NCI-H345 treated with DMSO at 0.1 percent for 48 hours (cell line): ENCODE results near the gene FBXO21.

ENCODE experiments used
- DNase-seq: peaks from one replicate; lab custom pipeline; 2025; ENCODE audit not compliant: unreplicated experiment; lab: John Stamatoyannopoulos, UW

The FBXO21 gene

DNA sequence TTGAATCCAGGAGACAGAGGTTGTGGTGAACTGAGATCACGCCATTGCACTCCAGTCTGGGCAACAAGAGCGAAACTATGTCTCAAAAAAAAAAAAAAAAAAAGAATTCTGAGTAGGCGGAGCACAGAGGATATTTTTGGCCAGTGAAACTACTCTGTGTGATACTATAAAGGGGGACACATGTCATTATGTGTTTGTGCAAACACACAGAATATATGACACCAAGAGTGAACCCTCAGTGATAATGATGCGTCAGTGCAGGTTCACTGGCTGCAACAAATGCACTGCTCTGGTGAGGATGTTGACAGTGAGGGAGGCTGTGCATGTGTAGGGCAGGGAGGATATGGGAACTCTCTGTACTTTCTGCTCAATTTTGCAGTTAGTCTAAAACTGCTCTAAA, 24.2 kb downstream of the FBXO21 start:
- DNase-seq = no peak

DNA sequence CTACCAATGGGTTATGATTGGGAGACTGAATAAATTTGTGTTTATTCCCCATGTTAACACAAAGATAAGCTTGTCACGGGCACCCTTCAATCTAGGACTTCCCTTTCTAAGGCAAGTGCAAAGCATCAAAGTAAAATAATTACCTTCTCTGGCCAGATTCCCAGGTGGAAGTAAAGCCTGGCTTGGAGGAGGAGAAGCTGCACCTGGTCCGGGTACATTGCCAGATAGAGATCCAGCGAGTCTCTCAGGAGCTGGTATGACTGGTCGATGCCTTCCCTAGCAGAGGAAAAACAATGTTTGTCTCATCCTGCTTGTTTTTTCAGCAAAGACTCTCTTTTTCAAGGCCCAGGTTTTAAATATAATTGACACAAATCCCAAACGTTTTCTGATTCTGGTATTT, 24.9 kb downstream of the FBXO21 start:
- DNase-seq = no peak

DNA sequence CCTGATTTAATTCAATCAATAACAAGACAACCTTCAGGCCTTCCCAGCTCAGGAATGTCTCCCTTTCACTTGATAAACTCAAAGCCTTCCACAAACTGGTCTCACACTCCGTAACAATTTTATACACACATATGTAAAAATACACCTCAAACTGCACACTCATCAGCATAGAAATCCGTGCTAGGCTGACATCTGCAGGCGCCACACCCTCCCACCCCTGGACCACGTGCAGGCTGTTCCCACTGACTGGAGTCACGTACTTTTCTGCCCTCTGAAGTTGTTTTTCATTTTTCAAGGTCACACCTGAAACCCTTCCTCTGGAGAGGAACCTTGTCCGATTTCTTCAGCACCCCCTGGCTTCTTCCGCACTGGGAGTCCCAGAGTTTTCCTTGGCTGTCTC, 27.6 kb downstream of the FBXO21 start:
- DNase-seq = no peak

DNA sequence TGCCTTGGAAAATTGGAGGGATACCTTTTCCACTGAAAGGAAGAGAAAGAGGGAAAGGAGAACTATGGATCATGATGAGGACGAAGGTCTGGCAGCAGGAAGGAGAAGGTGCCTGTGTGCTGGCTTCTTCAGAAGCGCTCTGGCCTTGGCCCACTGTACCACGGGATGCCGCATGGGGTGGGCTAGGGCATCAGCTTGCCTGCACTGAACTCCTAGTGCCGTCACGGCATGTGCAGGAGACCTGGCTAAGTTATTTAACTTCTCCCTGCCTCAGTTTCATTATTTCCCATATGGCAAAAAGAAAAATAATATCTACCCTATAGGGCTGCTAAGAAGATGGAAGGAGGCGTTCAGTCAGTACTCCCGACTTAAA, 28.1 kb downstream of the FBXO21 start:
- no peak for DNase-seq

DNA sequence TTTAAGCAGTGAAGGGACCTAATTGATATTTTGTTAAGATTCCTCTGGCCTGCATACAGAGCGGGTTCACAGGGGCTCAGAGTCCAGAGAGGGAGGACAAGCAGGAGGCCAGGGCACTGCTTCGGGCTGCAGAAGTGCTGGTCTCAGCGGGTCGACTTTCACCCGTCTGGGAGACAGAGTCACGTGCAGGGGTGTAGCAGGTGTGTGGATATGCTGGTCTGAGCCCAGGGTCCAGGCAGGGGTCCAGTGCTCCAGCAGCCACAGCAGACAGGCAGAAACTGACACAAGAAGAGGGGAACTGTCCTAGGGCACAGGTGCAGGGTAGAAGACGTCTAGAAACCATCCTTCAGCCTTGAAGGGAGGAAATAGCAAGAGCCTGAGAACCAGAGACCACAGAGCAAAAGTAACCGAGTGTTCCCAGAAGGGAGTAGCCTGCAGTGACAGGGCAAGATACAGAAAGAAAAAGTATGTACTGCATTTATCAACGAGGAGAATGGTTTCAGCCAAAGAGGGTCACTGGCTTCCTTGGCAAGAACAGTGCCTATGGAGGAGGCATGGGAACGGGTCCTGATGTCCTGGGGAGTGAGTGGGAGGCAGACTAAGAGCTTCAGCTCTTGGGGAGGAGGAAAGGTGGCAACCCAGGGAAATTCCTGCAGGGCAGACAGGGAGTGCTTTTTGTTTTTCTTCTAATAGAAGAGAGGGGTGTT, 28.7 kb downstream of the FBXO21 start:
- DNase-seq = no peak

DNA sequence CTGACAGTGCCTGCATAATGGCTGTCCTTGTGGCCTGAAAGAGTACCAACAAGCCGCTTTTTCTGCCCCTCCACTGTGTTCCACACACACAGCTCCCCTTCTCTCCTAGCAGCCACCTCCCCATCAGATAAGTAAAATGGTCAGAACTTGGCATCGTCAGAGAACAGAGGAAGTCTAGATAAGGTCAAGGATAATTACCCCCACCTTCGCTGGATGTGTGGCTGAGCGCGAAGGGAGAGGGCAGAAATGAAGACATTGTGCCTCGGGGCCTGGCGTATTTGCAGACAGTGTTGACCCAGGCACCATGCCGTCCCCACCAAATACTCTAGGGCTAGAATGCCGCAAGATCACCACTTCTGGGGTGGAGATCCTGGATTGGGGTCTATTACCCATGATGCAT, 30.6 kb downstream of the FBXO21 start:
- no peak for DNase-seq

DNA sequence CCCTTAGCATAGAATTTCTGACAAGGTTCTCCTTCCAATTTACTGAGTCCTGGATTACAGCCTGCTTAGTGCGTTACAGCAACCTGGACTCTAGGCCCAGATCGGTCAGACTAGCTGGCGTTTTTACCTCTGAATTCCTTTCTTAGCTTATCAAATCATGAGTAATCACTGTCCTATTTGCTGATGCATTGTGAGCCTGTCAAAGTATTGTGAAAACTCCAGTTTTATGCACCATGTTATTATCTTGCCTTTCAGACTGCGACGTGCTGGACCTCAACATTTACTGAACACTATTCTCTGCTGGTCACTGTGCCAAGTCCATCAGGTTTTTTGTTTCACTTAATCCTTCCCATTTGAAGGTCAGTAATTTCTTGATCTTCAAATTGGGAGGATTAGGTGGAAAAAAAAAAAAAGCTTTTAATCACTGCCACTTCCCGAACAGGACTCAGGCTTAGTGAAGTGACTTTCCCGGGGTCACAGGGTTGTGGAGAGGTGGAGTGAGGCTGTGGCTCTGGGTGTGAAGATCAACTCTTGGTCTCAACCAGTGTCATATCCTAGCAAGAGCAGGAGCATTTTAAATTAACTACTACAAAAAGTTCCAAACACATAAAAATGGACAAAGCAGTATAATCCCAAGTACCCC, 31.2 kb downstream of the FBXO21 start:
- no peak for DNase-seq

DNA sequence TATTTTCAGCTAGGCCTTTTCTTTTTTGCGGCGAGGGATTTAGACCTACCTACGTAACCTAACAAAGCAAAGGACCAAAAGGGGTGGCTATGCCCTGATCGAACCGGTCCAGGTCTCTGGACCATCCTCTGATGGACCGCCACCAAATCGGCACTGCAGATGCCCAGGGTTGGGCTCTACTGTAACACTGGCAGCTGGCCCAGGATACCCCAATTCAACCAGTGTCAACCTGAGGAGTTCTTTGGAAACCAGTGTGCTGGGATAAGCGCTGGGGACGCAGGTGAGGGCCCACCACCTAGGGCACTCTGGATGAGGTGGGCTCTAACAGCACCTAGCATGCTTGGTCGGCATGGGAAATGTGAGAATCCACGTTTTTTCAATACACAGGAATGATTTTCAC, 32.2 kb downstream of the FBXO21 start:
- DNase-seq = no peak

DNA sequence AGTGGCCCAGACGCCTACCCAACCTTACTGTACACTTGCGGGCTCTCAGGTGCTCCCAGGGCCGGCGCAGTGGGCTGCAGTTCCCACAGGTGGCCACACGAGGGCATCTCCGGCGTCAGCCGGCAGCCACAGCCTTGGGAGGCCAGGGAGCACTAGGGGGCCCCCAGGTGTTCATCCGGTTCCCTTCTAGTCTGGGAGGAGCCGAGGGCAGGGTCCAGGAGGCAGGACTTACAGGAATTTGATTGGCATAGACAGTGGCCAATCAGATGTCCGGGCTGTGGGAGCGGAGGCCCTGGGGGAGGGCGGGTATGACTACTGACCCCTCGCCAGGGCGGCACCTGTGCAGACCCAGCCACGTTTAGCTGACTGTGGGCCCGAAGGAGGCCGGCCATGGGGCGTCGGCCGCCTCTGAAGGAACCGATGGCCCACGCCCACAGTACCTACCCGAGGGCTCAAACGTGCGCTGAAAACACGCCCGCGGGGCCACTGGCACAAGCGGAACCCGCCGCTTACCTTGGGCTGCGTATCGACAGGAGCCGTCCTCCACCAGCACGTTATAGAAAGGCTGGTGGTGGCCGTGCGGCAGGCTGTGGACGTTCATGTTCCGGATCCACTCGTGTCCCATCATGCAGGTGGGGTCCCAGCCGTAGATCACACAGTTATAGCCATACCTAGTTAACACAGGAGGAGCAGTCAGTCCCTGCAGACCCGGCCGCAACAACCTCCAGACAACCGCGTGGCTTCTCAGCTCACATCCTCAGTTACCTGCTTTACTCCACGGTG, 34.8 kb downstream of the FBXO21 start:
- peak; percentile 66 for DNase-seq

DNA sequence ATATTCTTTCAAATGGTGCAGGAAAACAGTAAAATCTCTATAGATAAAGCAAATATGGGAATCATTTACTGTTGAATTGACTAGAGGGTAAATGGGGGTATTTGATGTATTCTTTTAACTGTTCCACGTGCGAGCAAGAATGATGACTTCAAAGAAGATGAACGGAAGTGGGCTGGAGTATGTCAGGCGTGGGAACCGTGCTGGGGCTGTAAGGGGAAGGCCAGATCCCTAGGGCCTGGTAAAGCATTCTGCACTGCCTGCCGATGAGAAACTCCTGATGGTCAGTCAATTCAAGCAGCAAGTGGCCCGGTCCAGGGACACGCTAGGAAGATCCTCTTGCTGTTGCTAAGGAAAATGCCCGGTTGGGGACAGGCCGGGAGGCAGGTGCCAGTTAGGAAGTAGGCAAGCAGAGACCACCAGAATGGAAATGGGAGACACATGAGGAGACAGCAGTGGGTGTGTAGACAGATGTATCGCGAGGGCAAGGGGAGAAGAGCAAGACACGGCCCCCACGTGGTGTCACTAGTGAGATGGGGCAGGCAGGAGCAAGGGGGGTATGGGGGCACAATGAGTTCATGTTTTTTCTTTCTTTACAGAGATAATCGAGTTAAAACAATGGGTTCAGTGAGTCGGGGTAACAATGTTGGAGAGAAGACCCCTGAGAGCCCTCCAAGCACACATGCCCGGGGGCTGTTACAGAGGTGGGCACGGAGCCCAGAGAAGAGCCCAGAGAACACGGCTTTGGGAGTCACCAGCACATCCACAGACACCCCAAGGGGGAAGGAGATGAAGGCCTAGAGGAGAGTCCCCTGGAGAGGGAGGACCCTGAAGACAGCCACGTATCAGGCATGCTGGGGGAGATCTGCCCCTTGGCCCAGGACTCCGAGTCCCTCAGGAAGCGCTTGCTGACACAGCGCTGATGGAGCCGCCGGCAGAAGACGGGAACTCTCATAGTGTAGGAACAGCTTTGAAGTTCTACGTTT, 37.2 kb downstream of the FBXO21 start:
- DNase-seq = no peak

DNA sequence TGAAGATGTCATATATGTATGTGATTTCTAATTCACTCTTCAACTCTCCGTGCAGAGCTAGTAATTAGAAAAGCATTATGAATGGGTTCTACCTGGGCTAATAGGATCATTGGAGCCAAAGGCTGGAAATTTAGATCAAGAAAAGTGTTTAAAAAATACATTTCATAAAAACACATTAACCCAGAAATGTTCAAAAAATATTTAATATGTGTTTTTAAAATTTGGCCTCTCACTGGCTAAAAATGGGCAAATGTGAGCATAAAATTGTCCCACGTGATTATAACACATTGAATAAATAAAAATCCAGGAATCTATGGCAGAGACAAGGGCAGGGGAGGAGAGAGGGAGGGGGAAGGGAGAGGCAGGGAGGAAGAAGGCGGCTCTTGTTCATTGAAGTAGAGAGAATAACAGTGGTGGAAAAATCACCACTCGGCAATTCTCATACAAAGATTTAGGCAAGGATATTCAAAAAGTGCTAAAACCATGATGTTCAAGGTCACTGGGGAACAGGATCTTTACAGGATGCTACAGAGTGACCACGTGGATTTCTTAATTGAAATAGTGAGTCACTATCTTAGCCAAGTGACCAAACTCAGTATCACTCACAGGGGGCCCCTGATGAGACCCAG, 38.8 kb downstream of the FBXO21 start:
- no peak for DNase-seq

DNA sequence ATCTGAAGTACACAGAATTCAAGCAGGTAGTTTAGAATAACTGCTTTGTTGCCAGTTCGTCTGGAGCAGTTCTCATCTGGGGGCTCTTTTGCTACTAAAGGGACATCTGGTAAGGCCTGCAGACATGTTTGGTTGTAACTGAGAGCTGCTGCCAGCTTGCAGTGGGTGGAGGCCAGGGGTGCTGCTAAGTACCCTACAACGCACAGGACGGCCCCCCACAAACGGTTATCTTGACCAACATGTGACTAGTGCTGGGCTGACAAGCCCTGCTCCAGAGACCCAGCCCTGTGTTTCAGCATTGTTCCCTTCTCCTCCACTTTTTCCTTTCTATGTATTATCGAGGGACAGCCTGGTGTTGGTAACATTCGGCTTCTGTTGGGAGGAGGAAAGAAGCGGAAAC, 40.8 kb downstream of the FBXO21 start:
- no peak for DNase-seq

DNA sequence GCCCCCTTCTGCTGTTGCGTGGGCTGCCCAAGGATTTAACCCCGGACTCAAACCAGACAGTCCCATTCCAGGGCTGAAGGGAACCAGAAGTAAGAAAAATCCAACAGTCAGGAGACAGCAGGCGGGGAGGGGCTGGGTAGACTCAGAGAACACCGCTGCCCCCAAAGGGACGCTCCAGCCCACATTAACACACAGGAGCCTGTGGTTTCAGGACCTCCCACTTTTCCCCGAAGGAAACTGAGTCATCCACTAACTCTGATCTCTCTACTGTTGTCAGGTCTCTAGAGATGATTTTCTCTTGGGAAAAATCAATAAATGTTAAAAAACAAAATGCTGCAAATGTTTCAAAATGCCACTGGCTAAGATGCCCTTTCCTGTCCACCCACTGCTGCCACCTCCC, 41.6 kb downstream of the FBXO21 start:
- no peak for DNase-seq

DNA sequence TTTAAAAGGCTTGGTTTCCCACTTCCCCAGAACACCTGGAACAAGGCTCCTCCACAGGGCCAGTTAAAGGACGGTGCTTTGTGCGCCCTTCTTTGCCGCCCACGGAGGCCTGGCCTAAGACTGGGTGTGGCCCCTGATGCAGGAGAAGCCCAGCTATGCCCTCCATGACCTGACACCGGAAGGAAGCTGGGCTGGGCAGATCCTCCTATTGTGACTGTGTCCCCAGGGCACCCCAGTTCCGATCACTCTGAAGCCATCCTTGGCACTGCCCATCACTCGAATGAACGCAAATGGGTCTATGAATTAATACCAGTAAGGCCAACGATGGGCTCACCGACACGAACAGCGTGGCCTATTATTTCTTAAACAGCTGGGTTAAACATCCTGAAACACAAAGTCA, 42.6 kb downstream of the FBXO21 start:
- no peak for DNase-seq

DNA sequence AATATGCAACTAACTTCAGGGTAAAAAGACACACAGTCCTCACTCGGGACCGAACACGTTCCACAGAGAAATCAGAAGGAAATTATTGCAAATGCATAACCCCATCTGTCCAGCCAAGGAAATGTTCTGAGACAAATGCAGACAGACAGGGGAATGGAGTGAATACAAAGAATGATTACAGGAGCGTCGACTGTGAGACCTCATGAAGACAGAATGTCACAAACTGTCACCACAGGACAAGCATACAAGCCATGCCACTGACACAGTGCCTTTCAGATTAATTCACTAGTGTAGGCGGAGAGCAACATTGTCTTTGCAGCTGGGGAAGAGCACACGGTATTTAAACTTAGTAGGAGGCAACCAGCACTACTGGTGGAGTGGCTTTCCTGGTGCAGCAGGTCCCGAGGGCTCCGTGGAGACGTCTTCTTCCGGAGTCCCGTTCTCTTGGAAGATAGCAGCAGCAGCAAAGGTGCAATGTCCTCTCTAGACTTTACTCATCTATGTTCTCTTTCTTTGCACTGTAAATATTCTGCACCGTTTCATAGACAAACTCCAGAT, 44.6 kb downstream of the FBXO21 start:
- DNase-seq = no peak

DNA sequence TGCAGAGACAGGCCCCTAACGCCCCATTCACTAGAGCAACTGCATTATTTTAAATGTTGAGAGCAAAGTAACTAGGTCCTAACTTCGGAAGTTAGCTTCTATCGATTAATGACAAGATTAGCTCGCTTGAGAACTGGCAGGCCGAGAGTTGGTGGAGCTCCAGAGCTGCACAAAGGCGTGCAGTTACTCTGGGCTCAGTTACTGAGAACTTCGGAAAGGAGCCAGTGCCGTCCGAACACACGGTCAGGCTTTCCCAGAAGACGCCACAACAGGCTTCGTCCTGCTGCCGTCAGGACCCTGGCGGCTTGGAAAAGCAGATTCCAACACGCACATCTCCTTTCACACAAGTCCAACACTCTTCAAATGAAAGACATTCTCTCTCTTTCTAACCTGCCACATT, 45.7 kb downstream of the FBXO21 start:
- DNase-seq = no peak

DNA sequence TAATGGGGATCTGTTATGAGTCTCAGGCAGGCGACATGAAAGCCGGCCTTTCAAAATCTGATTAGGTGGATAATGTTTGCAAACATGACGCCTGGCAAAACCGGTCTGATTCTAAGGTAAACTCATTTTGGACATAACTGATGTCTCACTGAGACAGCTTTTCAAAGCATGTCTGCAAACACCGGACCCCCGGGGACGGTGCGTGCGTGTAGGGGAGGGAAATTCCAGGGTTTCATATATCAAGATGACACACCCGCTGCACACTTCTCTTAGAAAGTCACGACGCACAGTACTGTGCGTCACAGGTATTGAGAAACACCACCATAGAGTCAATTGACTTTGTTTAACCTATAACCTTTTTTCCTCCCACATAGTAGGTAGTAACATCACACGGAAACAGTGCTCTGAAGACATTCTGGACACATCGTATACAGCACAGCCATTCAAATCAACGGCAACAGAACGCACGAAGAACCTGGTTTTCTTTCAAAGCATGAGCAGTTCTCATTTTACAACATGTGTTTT, 47.2 kb downstream of the FBXO21 start:
- peak; percentile 51 for DNase-seq

DNA sequence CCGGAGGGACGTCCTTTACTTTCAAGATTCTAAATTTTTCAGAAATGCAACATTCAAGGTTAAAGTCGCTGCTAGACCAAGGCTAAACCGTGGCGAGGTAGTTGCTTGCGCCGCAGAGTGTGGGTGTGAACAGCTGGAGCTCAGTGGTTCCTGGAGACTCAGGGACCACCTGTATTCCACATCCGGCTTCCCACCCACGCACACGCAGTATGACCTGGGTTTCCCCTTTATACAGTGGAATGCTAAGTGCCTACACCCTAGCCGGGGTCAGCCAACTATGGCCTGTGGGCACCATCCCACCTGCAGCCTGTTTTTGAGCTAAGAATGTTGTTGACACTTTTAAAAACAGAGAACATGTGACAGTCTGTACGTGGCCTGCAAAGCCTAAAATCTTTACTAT, 48.2 kb downstream of the FBXO21 start:
- DNase-seq = no peak

DNA sequence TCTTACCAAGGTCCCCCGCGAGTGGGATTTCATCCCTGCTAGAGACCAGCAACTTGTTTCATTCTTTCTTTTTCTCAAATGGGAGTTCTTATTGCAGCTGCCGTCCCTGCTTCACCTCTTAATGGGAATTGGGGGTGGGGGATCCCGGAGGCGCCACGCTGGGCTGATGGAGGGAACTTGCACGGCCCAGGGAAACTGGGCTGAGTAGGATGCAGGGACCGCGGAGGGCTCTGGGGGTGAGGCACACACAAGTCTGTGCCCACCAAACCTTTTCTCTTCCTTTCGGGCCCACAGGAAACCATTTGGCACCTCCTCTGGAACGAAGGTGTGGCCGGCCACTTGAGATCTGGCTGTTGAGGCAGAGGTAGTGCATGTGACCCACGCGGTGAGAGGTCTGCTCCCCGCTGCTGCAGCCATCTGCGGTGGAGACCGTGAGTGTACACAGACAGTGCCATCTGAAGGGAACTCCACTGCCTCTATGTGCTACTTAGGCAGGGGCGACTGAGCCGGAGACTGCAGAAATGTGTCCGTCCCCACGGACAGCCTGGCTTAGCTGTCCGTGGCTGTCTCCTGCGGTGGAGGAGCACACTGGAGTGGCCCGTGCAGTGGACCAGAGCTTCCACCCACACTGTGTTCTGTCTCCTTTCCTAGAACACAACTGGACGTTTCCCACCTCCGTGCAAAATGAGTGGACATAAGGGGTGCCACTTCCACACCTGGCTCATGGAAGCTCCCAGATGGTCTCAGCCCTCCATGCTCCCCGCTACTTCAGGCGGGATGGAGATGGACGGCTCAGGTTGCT, 49.0 kb downstream of the FBXO21 start:
- peak; percentile 22 for DNase-seq
